Ovary (tissue), 3 donors: Measurements from ENCODE around the gene CDKN2AIPNL.

Experiments used
- CTCF ChIP-seq, 3 donors: fragments of 450-650 bp in 2 of 3; fragments of 200-600 bp in 1 of 3; IDR thresholded peaks; one replicate each; pipeline versions ENCODE4 v1.5.1 to v1.8.0; 2016 to 2022; ENCODE audit warnings: antibody characterized with exemption in 3 of 3, mild to moderate bottlenecking in 1 of 3
- EP300 ChIP-seq: sonication (generic); formaldehyde crosslinking; IDR thresholded peaks from one replicate; pipeline ENCODE4 v1.6.1; 2017; ENCODE audit warnings: antibody characterized with exemption
- POLR2A ChIP-seq: fragments of 450-650 bp; IDR thresholded peaks from one replicate; pipeline ENCODE4 v1.6.1; 2017; ENCODE audit warnings: antibody characterized with exemption, mild to moderate bottlenecking, moderate library complexity
- donor health status: DM: no; HTN: no; CAD: no.

GRCh38 chr5:134437847-134438581 is 26.3 kb upstream of the CDKN2AIPNL start:
- TF ChIP-seq POLR2A (no peak), CTCF (IDR thresholded peaks at IDR 0.05) (no peak), EP300 (no peak)
